Measurements from ENCODE around the gene SDR42E1.

- no peak for TF ChIP-seq CTCF (IDR thresholded peaks at IDR 0.05)
- no peak for TF ChIP-seq POLR2A (IDR thresholded peaks at IDR 0.05)
Measured at GRCh38 chr16:82002831-82003230, 8.4 kb downstream of the SDR42E1 start.
